Muscle of back (tissue), 13 donors: ENCODE results near the gene HOTAIR. TPM values are rescaled to one million over a fixed set of nuclear protein-coding genes. Genes with fewer than 3 reads are reported as not detected.

Source experiments
- DNase-seq, 3 donors: peaks; one replicate each; pipeline versions ENCODE4 v3.0.0 to v3.0.0-alpha.2; 2013
- long read RNA-seq, 9 donors: transcript quantifications; one replicate each; lab custom pipeline, GENCODE V29; 2026
- polyA plus RNA-seq, 10 donors: library from polyadenylated mRNA; unstranded; fragments of 120-200 nt; gene quantifications; one replicate each; pipeline ENCODE4 v1.2.1, GENCODE V29; 2013; ENCODE audit not compliant: insufficient read length in 10 of 10

Gene HOTAIR
- 1 to 10 TPM in 2 of 10 donors, under 1 TPM in 4, not detected in 4; 0.05 to 7.9 (median 0.68) TPM for polyA plus RNA-seq
- long read RNA-seq, donor 1 = 0 reads
- long read RNA-seq, donor 2 = 0 reads
- long read RNA-seq, donor 3 = 0 reads
- long read RNA-seq, donor 4 = 0 reads
- long read RNA-seq, donor 5 = 0 reads
- long read RNA-seq, donor 6 = 0 reads
- long read RNA-seq, donor 7 = 0 reads
- long read RNA-seq, donor 8, partial matches to known transcripts = 0 of 1 reads
- long read RNA-seq, donor 8, other reads (novel, unspliced or antisense) = 0 of 1 reads
- long read RNA-seq, donor 9 = 0 reads

DNA sequence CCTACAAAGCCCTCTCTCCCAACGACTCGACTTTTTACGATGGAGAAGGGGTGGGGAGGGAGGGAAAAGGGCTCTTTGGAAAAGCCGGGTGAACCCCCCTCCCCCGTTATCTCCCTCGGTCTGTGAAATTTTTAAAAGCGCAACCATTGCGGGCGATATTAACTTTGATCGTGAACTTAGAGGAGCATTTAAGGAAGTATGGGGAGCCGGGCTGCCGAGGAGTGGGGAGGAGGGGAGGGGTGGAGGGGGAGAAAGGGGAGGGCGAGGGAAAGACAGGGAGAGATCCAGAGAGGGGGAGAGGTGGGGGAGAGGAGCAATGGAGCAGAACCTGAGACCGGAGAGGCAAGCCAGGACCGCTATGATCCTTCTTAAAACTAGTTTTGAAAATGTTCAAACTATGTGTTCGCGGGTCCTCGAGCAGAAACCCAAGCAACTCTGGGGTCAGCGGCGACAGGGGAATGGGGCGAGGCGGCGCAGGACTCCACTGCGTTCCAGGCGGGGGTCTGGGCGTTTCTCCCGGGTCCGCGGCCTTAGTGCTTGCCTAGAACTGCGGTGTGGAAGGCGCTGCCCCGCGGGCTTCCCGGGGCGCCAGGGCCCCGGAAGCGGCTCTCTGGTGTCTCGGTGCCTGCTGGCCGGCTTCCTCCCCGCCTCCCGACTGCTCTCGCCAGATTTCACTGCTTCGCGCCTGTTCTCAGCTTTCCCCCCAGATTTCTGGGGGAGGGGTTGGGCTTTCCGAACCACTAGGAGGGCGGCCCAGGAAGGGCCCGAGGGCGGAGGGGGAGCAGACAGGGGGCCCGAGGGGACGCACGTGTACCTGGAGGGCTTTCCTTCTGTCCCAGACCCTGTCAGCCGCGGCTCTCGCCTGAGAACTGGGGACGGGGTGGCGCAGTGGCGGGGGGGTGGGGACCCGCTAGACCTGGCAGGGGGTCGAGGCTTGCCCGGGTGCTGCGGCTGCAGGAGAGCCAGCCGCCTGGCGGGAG, at the start of gene HOTAIR:
HOTAIR (minus strand) TSS at position 871 of the 980 bp plus-strand sequence.
- peak in 1 of 3 donors; percentile 90 for DNase-seq

DNA sequence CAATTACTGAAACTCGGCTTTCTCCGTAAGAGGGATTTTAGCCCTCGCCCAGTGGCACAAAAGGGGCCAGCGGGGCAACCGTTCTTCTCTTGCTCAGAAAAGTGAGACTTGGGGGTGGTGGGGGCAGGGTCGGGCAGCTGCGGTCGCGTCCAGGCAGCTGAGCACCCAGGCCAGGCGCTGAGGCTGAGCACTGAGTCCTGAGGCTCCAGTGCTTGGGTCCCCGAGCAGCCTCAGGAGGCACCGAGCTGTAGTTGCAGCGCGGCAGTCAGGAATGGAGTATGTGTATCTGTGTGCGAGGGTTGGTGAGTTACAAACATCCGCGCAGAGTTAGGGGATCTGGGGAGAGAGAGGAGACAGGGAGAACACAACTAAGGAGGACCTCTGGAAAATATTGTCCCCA, 49.4 kb upstream of the HOTAIR start:
- peak in 1 of 3 donors; percentile 65 for DNase-seq

DNA sequence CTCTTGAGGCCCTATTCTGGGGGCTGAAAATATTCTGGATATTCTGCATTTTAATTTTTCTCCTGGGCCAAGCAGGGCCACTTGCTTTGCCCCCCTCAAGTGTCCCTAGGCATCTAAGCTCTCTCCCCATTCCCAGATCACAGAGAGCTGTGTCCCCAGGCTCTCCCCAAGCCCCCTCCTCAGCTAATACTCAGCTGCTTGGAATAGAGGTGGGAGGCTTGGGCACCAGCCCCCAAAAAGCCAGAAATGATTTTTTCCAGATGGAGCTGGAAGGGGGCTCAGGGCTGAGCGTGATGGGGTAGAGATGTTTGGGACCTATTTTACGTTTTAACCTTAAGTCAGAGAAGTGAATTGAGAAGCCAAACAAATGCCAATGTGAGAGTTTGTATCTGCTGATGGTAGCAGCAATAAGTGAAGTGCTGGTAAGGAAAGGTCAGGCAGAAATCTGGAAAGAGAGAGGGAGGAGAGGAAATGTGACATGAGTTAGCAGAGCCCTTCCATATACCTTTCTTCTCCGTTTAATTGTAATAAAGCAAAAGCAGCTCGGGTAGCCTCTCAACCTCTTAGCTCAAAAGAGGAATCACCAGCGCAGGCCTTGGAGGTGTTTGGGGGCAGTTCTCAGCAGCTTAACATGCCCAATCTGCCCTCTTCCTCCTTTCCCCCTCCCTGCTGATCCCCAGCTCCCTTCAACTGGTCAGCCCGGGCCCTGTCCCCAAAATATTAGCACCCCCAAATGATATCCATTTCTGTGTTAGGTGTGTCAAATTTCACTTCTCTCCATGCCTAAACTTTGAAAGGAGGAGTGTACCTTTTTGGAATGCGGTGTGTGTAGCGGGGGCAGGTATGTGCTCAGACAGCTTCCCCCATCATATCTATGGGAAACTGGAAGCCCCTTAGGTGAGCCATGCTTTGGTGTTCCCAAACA, 48.5 kb upstream of the HOTAIR start:
- DNase-seq = no peak

DNA sequence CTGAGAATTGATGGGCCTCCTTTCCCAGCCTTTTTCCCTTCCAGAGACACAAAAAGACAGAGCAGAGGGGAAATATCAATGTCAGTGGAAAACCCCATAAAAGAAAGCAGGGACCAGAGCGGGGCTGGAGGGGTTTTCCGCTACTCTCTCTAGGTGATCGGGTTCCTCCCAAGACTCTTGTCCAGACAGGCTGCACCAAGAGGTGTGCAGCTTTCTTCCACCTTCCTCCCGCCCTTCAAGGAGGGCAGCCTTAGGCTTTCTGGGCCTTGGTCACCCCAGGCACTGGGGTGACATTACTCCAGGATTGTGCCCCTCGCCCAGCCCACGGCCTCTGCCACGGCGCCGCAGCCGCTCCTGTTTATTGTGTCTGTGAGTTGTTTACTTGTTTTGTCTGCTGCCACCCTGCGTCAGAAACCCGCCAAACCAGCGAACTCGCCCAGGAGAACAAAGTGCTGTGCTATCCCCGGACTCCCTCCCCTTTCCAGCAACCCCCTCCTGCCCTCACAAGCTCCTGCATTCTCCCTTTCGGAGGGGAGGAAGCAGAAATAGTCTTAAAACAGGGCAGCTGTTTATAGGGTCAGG, 46.8 kb upstream of the HOTAIR start:
- peak in 1 of 3 donors; percentile 67 for DNase-seq

DNA sequence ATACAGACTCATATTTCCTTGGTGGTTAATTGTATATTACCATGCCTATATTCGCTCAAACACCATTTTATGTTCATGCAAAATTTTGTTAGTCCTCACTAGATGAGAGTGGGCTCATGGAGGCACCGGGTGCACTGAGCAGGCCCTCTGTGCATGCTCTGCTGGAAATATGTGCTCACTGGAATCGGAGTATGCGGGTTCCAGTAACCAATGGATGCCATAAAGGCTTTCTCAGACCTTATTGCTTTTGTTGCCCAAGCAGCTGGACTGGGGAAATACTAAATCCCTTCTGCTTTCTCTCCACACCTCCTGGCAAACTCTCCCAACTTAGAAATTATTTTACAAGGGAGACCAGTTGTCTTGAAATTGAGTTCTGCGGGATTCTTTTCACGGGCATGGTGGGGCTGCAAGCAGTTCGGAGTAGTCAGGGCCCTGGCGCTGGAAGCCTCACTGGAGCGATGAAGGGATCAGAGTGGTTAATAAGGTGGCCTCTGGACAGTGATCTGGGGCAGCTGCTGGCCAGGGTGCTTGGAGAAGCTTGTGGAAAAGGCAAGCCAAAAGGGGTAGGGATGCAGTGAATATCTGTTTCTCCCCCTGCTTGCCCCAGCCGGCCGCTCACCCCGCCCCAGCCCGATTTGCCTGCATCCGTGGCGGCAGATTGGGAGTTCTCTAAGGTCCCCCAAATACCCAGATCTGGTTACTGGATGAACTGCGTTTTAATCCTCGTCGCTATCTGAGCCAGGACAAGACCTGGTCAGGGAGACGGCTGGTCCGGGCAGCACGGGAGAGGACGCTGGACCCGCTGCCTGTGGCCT, 46.0 kb upstream of the HOTAIR start:
- no peak for DNase-seq

DNA sequence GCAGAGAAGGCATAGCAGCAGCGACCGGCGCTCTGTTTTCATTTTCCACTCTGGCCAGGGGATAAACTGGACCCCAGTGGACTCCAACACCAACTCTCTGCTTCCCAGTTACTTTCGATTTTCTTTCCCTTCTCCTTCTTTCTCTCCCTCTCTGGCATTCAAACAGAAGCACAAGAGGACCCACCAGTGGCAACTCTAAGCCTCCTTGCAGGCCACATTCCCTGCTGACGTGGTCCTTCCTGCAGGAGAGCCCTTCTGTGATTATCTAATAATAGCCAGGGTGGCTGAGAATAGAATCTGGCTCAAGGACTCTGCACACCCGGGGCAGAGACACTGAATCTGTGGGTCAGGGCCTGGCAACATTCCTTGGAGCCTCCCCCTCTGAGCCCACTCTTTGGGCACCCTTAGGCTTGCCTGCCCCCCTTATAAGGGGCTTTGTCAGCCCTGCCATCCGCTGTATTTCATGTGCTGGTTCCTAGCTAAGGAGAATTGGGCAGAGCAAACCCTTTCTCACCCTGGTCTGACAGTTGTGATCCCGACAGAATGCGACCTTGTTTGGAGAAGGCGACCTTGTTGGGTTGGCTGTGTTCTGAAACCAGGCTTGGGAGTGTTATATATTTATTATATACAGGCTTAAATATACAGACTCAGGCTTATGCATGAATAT, 45.3 kb upstream of the HOTAIR start:
- peak in 1 of 3 donors; percentile 69 for DNase-seq

DNA sequence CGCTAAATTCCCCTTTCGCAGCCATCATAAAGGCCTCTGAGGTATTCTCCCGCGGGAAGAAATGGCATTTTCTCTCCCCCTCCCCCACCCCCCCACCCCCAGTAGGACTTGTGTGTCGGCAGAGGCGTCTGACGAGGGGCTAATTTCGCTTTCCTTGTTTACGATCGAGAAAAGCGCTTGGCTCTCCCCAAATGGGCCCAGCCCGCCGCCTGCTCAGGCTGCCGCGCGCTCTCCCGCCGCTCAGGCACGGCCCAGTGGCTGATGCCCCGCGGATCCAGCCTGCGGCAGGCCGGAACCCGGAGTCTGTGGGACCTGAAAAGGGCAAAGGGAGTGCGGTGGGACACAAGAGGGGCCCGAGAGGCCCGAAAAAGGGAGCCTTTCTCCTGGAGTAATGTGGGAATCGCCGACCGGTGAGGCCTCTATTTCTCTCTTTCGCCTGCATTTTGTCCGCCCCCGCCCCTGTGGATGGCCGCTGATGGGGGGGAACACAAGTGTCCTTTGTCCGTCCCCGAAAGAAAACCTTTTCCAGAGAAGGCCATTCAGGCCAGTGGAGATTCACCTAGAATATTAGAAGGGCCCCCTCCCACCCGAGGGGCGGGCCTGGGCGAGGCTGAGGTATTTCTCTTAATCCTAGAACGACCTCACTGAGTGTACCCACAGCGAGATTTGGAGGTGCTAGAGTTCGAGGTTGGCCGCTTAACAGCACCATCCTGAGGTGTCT, 44.5 kb upstream of the HOTAIR start:
- DNase-seq = peak in 1 of 3 donors; percentile 69

DNA sequence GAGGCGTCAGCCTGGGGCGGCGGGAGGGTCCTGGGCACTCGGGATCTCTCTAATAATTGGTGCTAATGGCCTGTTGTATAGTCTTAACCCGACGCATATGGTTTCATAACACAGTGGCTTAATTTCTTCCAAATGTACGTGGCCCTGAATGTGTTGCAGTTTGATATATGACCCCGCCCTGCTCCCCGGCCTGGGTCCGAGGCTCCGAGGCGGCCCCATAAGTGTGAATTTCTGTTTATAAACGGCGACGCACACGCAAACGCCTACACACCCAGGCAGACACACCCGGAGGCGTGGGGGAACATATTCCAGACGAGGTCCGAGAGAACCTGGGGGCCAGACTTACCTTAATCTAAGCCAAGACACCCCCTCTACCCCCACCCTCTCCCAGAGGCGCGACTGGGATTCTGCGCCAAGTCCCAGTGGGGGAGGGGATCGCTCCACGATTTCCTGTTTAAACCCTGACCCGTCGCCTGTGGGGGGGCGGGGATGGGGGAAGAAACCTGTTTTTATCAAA, 43.8 kb upstream of the HOTAIR start:
- no peak for DNase-seq

DNA sequence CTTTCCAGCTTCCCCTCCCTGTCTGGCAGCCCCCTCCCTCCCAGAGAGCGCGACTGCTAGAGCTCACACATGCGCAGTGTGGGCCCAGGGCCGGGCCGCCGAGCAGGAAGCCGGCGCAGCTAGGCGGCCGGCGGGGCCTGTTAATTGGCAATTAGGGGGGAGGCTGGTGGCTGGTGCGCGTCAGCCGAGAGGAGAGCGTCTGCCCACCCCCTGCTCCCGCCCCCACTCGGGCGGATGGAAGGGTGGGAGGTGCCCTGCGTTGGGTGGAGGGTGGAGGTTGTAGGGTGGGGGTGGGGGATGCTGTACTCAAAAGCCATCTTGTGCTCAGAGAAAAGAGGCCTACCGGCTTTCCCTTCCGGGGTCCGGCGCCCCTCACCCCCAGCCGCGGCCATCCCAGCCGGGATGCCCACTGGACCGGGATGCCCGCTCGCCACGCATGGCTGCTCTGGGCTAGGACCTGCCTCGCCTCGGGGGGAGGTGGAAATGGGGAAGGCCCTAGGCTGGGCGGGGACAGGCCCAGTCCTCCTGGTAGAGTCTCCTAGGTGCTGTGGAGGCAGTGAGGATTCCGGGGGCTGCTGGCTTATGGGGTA, 43.2 kb upstream of the HOTAIR start:
- peak; percentile 88 to 97 (median 97) for DNase-seq

DNA sequence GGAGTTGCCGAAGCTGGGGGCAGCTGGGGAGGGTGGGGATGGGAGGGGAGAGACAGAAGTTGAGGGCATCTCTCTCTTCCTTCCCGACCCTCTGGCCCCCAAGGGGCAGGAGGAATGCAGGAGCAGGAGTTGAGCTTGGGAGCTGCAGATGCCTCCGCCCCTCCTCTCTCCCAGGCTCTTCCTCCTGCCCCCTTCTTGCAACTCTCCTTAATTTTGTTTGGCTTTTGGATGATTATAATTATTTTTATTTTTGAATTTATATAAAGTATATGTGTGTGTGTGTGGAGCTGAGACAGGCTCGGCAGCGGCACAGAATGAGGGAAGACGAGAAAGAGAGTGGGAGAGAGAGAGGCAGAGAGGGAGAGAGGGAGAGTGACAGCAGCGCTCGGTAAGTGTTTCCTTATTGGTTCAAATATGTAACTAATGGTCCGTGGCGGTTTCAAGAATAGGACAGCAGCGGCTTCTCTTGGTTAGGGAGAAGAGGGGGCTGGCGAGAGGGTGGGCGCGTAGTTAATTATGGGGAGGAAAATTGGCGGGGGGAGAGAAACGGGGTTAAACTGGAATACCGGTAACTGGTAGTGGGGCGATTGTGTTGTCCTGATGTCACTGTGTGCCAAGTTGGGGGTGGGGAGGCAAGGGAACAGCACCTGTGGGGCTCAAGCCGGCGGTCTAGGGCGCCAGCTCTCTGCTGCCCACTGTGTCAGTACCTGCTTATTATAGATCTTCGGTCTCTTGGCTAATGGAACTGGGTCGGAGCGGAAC, 42.5 kb upstream of the HOTAIR start:
- DNase-seq = peak in 1 of 3 donors; percentile 82

DNA sequence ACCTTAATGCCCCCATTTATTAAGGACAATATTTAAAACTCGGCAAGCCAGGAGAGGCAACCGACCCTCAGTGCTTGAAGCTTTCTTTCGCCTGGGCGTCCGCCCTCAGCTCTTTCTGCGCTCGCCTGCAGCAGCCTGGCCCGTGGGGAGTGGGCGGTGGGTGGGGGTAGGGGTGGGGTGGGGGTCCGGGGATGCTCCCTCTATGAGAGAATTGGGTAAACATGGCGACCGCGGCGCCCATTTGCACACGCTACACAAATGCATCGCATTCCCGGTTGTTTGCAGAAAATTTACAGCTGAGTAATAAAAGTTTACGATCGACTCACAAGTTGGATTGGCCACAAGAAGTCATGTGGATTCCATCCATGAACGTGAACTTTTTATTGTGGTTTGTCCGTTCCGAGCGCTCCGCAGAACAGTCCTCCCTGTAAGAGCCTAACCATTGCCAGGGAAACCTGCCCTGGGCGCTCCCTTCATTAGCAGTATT, 41.8 kb upstream of the HOTAIR start:
- peak in 2 of 3 donors; percentile 90 to 91 for DNase-seq

DNA sequence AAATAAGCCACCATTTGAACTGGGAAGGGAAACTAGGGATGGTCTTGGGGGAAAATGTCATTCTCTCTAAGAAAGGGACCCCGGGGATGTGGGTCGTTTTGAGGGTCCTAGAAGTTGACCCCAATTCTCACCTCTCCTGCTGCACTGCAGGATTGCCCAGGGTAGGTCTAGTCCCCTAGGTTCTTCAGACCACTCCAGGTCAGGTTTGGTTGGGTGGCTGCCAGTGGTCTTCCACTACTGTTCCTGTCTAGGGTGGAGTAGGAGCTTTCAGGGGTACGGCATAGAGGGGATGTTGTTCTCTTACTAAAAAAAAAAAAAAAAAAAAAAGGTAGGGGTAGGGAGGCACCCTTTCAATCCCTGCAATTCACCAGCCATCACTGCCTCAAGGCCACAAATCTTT, 41.3 kb upstream of the HOTAIR start:
- no peak for DNase-seq

DNA sequence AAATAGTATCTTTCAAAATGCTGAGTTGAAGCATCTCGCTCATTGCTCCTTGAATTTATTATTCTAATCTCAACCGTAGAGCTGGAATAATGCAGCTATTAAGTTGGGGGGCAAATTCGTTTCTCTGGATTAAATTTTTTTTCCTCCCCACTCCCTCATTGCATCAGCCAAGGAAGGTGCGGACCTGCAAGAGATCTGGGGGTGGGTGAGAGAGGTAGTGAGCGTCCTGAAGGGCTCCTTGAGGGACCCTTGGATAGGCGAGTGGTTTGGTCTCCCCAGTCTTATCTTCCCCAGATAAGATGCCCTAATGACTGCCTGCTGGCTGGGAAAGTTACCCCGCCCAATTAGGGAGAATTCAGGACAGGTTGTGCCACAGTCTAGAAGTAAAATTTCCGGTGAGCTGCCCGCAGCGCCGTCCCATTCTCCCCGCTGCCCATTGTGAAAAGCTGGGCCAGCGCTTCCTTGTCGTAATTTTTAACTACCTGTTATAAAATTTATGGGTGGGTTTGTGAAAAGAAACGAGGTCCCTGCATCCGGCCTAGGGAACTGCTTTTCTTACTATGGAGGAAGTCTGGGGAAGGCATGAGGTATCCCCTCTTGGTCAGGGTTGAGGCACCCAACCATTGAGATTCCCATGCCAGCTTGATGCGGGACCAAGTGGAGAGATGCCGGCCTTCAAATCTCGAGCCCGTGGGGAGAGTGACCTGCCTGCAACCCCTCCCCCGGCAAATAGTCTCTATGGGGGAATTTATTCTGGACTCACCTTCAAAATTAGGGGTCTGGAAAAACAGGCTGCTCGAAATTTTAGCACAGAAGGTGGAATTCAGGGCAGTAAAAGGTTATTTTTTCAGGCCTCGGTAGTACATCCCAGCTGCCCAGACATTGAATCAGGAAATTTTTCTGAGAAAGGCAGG, 40.5 kb upstream of the HOTAIR start:
- no peak for DNase-seq

DNA sequence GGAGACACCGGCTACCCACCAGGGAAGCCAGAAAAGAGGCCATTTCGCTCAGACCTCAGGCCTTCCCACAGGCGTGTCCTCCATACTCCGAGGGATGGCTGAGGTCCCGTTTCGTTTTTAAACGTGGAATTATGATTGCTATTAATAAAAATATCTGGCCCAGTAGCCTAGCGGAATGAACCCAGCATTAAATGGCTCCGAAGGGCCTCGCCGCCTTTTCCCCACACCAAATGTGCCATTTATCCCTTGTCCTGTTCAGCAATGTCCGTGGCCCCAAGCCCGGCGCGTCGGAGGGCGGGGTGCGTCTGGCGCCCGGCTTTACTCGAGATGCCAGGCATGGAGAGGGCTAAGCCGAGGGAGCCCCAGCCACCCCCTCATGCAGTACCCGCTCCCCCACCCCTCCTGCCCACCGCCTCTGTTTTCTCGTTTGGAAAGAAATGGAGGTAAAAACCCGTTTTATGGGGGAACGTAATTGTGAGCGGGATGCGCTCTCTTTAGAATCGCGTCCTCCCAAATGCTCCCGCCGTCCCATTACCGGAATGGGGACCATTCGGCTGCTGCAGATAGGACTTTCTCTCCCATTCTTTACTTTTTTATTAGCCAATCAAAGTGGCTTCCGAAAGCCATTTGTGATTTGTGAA, 39.7 kb upstream of the HOTAIR start:
- no peak for DNase-seq

DNA sequence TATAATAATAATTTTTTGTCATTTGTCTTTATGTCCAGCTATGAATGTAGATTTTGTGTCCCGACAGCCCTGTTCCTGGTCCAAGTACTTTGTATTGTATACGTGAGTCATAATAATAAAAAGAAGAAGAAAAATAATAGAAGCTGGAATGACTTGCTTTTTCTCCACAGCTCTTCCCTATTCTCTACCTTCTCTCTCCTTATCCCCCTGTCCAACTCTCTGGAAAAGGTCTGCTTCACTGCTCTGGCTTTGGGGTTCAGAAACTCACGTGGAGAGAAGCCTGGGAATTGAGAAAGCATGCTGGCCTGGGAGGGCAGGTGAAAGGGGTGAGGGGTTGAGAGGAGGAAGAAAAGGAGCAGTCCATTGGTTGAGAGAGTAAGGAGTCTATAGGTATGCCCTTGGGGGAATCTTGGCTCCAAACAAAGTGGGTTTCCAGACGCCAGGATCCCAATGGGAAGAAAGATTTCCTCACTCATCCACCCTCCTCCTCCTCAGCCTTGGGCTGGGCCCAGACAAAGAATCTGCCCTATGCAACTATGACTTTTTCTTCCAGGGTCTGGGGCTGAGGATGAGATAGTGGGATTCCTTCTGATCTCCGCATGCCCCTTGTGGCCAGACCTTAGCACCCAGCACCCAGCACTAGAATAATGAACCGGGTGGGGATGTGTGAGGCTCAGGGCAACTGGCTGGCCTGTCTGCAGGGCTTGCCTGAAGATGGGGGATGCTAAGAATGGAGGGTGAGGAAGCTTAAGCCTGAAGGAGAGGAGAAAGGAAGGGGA, 38.1 kb upstream of the HOTAIR start:
- no peak for DNase-seq
